ENCODE measurements around the gene TAS2R16.

GRCh38 chr7:122968389-122968788, 27.1 kb downstream of the TAS2R16 start:
- TF ChIP-seq EZH2phosphoT487 (IDR thresholded peaks at IDR 0.05; ENCODE audit: borderline replicate concordance, low read depth, low read length) (no peak), CTCF (conservative IDR thresholded peaks at IDR 0.05; ENCODE audit: low read length) (no peak)
